Vagina (tissue), 2 donors: Measurements from ENCODE around the gene RNU5D-1. TPM values are rescaled to one million over a fixed set of nuclear protein-coding genes. Genes with fewer than 3 reads are reported as not detected.

Experiments
- DNase-seq, 2 donors: peaks; one replicate each; pipeline ENCODE4 v3.0.0-alpha.2; 2017; ENCODE audit errors: extremely low spot score in 2 of 2
- H3K27ac ChIP-seq: fragments of 200-600 bp; sonication (generic); one replicate; pipeline ENCODE4 v1.5.1; 2019
- H3K27me3 ChIP-seq: fragments of 200-600 bp; sonication (generic); one replicate; pipeline ENCODE4 v1.5.1; 2019
- H3K36me3 ChIP-seq, 2 donors: fragments of 200-600 bp; sonication (generic); one replicate each; pipeline ENCODE4 v1.5.1; 2017 to 2019
- H3K4me1 ChIP-seq: fragments of 200-600 bp; sonication (generic); one replicate; pipeline ENCODE4 v1.5.1; 2019
- H3K4me3 ChIP-seq, 2 donors: fragments of 200-600 bp; sonication (generic); 1 replicate in 1 of 2; 2 replicates in 1 of 2; pipeline ENCODE4 v1.5.1; 2016 to 2019
- H3K9me3 ChIP-seq: fragments of 200-600 bp; sonication (generic); one replicate; pipeline ENCODE4 v1.5.1; 2019
- POLR2A ChIP-seq, 2 donors: fragments of 450-650 bp; IDR thresholded peaks; one replicate each; pipeline ENCODE4 v1.6.1; 2017; ENCODE audit warnings: antibody characterized with exemption in 2 of 2, mild to moderate bottlenecking in 2 of 2, moderate library complexity in 2 of 2
- POLR2AphosphoS5 ChIP-seq, 2 donors: sonication (generic); formaldehyde crosslinking; IDR thresholded peaks; one replicate each; pipeline ENCODE4 v1.9.0; 2017; ENCODE audit warnings: antibody characterized with exemption in 2 of 2, mild to moderate bottlenecking in 2 of 2, low read depth in 1 of 2; ENCODE audit not compliant: insufficient read depth in 1 of 2
- intact Hi-C: fragments of 100-400 bp; cut with DNase I; formaldehyde crosslinking; loops from one replicate; pipeline ENCODE4 v1.15.1; 2023
- total RNA-seq: library from RNA; depleted of rRNA; stranded (reverse); fragments of >200 nt; gene quantifications from one replicate; pipeline ENCODE4 v1.2.3, GENCODE V29; 2016
- TF ChIP-seq, protein P1 (sequence below), 3 experiments: fragments of 450-650 bp in 2 of 3; fragments of 200-600 bp in 1 of 3; sonication (generic) in 1 of 3; IDR thresholded peaks; one replicate each; pipeline ENCODE4 v1.5.1; 2017 to 2019; ENCODE audit warnings: antibody characterized with exemption in 3 of 3, mild to moderate bottlenecking in 2 of 3, moderate library complexity in 2 of 3

RNU5D-1 gene
- total RNA-seq, 1 donor from 2014 or later: not detected

DNA sequence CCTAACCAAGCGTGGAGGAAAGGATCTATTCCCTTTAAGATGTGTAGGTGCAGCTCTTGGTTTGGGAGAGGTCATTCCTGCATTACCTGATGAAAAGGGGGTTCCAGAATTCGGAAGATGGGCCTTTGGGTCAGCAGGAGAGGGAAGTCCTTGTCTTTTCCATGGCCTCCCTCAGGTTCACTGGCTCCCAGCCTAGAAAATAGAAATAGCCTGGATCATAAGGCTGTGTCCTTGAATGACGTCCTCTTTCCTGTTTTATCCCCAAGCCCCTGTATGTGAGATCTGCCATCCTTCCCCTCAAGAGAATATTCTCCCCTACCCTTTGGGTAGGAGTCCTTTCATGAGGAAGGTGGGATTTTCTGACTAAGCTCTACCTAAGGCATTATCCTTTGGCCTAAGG lies 29.9 kb upstream of the RNU5D-1 start:
- intact Hi-C loops: no loop called here
- no peak for DNase-seq
- no peaks in the 10 kb centered on the region for H3K9me3 ChIP-seq
- H3K4me1 ChIP-seq: no peaks in the 10 kb centered on the region
- no peak overlapping the region for H3K27ac ChIP-seq
- no peaks in the 10 kb centered on the region for H3K36me3 ChIP-seq
- no peak for TF ChIP-seq POLR2AphosphoS5 (IDR thresholded peaks at IDR 0.05; ENCODE audit: insufficient read depth in 1 of 2, low read depth in 1 of 2)
- TF ChIP-seq POLR2A (IDR thresholded peaks at IDR 0.05): no peak
- TF ChIP-seq, protein P1, sequence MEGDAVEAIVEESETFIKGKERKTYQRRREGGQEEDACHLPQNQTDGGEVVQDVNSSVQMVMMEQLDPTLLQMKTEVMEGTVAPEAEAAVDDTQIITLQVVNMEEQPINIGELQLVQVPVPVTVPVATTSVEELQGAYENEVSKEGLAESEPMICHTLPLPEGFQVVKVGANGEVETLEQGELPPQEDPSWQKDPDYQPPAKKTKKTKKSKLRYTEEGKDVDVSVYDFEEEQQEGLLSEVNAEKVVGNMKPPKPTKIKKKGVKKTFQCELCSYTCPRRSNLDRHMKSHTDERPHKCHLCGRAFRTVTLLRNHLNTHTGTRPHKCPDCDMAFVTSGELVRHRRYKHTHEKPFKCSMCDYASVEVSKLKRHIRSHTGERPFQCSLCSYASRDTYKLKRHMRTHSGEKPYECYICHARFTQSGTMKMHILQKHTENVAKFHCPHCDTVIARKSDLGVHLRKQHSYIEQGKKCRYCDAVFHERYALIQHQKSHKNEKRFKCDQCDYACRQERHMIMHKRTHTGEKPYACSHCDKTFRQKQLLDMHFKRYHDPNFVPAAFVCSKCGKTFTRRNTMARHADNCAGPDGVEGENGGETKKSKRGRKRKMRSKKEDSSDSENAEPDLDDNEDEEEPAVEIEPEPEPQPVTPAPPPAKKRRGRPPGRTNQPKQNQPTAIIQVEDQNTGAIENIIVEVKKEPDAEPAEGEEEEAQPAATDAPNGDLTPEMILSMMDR (IDR thresholded peaks at IDR 0.05): no peak
- no peak overlapping the region for H3K4me3 ChIP-seq
- H3K27me3 ChIP-seq: no peaks in the 10 kb centered on the region

DNA sequence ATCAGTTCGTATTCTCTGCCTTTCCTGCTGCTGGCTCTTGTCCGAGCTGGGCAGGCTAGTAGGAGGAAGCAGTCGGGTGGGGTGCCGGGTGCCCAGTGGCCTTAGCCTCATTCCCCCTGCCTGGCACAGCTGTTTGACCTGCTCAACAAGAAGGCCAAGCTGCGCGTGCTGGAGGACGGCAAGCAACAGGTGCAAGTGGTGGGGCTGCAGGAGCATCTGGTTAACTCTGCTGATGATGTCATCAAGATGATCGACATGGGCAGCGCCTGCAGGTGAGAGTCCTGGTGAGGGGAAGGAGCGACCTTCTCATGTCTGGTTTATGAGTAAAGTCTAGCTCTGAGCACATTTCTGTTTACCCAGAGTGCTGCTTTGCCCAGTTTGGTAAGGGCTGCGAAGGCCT lies 28.1 kb upstream of the RNU5D-1 start:
- no peak for DNase-seq
- H3K9me3 ChIP-seq: no peaks in the 10 kb centered on the region
- H3K27ac ChIP-seq: no peak overlapping the region
- H3K4me1 ChIP-seq: no peaks in the 10 kb centered on the region
- no peaks in the 10 kb centered on the region for H3K36me3 ChIP-seq
- intact Hi-C loops: no loop called here
- no peak overlapping the region for H3K4me3 ChIP-seq
- TF ChIP-seq, protein P1 (IDR thresholded peaks at IDR 0.05): no peak
- TF ChIP-seq POLR2A (IDR thresholded peaks at IDR 0.05): no peak
- TF ChIP-seq POLR2AphosphoS5 (IDR thresholded peaks at IDR 0.05; ENCODE audit: insufficient read depth in 1 of 2, low read depth in 1 of 2): no peak
- H3K27me3 ChIP-seq: no peaks in the 10 kb centered on the region

DNA sequence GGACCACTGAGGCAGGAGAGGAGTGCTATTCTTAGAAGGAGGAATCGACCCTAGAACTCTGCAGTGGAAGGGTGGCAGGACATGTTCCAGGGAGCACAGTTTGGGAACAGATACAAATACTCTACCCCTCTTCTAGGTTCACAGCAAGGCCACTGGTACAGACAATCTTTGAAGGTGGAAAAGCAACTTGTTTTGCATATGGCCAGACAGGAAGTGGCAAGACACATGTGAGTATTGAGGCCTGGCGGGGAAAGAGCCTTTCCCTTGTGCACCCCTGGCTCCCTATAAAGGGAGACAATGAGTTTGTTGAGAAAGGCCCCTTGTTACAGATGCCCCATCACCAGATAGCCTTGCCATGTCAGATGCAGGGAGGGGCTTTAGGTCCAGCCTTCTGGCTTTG lies 26.4 kb upstream of the RNU5D-1 start:
- Histone ChIP-seq H3K27me3 (no peaks in the 10 kb centered on the region), H3K36me3 (no peaks in the 10 kb centered on the region), H3K27ac (no peak overlapping the region), H3K9me3 (no peaks in the 10 kb centered on the region), H3K4me3 (no peak overlapping the region), H3K4me1 (no peaks in the 10 kb centered on the region)
- no peak for DNase-seq
- intact Hi-C loops: no loop called here
- TF ChIP-seq, protein P1 (IDR thresholded peaks at IDR 0.05): no peak
- TF ChIP-seq POLR2AphosphoS5 (IDR thresholded peaks at IDR 0.05; ENCODE audit: insufficient read depth in 1 of 2, low read depth in 1 of 2): no peak
- TF ChIP-seq POLR2A (IDR thresholded peaks at IDR 0.05): no peak

DNA sequence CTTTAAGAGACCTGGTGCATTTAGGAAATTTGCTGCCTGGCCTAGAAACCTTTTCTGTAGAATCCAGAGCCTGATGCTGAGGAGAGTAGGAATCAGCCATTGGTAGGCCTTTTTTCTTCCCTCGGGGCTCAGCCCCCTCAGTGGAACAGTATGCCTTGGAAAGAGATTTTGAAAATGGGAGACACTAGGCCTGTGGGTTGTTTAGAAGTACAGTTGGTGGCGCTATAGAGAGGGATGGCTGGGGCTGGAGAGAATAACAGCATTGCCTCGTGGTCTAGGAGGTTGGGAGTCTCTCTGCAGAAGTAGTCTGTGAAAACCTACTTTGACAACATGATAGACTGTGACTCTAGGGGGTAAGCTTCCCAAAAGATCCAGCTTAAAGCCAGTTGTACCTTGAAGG lies 16.9 kb upstream of the RNU5D-1 start:
- no peaks in the 10 kb centered on the region for H3K4me1 ChIP-seq
- no peak for DNase-seq
- H3K4me3 ChIP-seq: no peak overlapping the region
- H3K9me3 ChIP-seq: no peaks in the 10 kb centered on the region
- no peak overlapping the region for H3K27ac ChIP-seq
- no peaks in the 10 kb centered on the region for H3K27me3 ChIP-seq
- intact Hi-C loops: no loop called here
- TF ChIP-seq POLR2AphosphoS5 (IDR thresholded peaks at IDR 0.05; ENCODE audit: insufficient read depth in 1 of 2, low read depth in 1 of 2): no peak
- no peak for TF ChIP-seq POLR2A (IDR thresholded peaks at IDR 0.05)
- TF ChIP-seq, protein P1 (IDR thresholded peaks at IDR 0.05): no peak
- no peaks in the 10 kb centered on the region for H3K36me3 ChIP-seq

DNA sequence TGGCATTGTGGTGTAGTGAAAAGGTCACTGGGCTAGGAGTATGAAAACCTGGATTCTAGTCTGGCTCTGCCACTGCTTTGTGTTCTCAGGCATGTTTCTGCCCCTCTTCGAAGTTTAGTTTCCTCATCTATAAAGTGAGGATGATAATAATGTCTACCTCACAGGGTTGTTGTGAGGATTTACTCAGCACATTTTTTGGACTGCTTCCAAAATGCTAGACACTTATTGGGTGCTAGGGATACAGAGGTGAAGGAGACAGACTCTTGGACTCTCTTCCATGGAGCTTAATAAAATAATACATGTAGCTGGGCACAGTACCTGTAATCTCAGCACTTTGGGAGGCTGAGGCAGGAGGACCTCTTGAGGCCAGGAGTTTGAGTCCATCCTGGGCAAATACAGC lies 12.2 kb upstream of the RNU5D-1 start:
- Histone ChIP-seq H3K4me3 (no peak overlapping the region), H3K9me3 (no peaks in the 10 kb centered on the region), H3K27me3 (no peaks in the 10 kb centered on the region), H3K36me3 (no peaks in the 10 kb centered on the region), H3K27ac (no peak overlapping the region), H3K4me1 (peaks cover 8% of the 10 kb centered on the region)
- no peak for DNase-seq
- TF ChIP-seq, protein P1 (IDR thresholded peaks at IDR 0.05): no peak
- TF ChIP-seq POLR2AphosphoS5 (IDR thresholded peaks at IDR 0.05; ENCODE audit: insufficient read depth in 1 of 2, low read depth in 1 of 2): no peak
- no peak for TF ChIP-seq POLR2A (IDR thresholded peaks at IDR 0.05)
- intact Hi-C loops: no loop called here
